Spleen (tissue), 7 donors: Measurements from ENCODE around the gene RPL10.

Source experiments
- POLR2A ChIP-seq, 3 donors: fragments of 450-650 bp; IDR thresholded peaks; one replicate each; pipeline ENCODE4 v1.5.1; 2017; ENCODE audit warnings: antibody characterized with exemption in 3 of 3, mild to moderate bottlenecking in 1 of 3
- TF ChIP-seq, protein P1 (sequence below), 11 experiments: fragments of 200-600 bp in 7 of 11; fragments of 450-650 bp in 4 of 11; sonication (generic) in 4 of 11; IDR thresholded peaks in 8 of 11; conservative IDR thresholded peaks in 3 of 11; 1 replicate in 7 of 11; 2 replicates in 4 of 11; pipeline versions ENCODE4 v1.4.0 to v1.8.0; 2016 to 2021; ENCODE audit warnings: antibody characterized with exemption in 11 of 11, inconsistent platforms in 4 of 11, mild to moderate bottlenecking in 1 of 11
- donor health status: DM: no; HTN: no; CAD: no; lungs with moderate emphysema.
- donor health status: DM: no; HTN: no; CAD: no.
- donor health status: DM: no; HTN: no; CAD: no.

- TF ChIP-seq, protein P1, sequence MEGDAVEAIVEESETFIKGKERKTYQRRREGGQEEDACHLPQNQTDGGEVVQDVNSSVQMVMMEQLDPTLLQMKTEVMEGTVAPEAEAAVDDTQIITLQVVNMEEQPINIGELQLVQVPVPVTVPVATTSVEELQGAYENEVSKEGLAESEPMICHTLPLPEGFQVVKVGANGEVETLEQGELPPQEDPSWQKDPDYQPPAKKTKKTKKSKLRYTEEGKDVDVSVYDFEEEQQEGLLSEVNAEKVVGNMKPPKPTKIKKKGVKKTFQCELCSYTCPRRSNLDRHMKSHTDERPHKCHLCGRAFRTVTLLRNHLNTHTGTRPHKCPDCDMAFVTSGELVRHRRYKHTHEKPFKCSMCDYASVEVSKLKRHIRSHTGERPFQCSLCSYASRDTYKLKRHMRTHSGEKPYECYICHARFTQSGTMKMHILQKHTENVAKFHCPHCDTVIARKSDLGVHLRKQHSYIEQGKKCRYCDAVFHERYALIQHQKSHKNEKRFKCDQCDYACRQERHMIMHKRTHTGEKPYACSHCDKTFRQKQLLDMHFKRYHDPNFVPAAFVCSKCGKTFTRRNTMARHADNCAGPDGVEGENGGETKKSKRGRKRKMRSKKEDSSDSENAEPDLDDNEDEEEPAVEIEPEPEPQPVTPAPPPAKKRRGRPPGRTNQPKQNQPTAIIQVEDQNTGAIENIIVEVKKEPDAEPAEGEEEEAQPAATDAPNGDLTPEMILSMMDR (IDR thresholded peaks at IDR 0.05 in 8 of 11, conservative IDR thresholded peaks at IDR 0.05 in 3 of 11): no peak
- no peak for TF ChIP-seq POLR2A (IDR thresholded peaks at IDR 0.05)
Observed at GRCh38 chrX:154355094-154355775, 42.9 kb upstream of the RPL10 start.
